ENCODE measurements around the gene NTNG1. TPM values are rescaled to one million over a fixed set of nuclear protein-coding genes. Genes with fewer than 3 reads are reported as not detected.

The NTNG1 gene
- total RNA-seq, 6 experiments from 2014 or later: not detected

DNA sequence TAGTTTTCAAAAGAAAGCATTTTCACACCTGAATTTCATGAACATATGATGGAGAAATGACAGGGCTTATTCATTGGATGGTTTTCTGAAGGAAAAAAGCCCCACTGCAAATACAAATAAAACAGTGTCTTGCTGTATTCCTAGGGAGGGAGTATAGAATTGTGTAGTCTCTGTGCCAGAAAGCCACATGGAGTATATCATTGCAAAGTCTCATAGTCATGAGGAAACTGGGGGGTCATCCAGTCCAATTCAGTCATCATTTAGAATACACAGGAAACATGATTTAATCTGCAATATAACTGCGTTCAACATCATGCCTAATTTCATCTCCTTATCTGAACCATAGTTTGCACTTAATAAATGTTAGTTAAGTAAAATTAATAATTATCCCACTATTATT lies 222.3 kb downstream of the NTNG1 start:
- H3K27me3 ChIP-seq: no peaks in the 10 kb centered on the region
- DNase-seq (no peak), ATAC-seq (no peak)
- intact Hi-C loops (cut with DNase I): no loop called here
- H3K4me3 ChIP-seq: no peak overlapping the region
- H3K36me3 ChIP-seq: no peaks in the 10 kb centered on the region
- TF ChIP-seq, protein P1, sequence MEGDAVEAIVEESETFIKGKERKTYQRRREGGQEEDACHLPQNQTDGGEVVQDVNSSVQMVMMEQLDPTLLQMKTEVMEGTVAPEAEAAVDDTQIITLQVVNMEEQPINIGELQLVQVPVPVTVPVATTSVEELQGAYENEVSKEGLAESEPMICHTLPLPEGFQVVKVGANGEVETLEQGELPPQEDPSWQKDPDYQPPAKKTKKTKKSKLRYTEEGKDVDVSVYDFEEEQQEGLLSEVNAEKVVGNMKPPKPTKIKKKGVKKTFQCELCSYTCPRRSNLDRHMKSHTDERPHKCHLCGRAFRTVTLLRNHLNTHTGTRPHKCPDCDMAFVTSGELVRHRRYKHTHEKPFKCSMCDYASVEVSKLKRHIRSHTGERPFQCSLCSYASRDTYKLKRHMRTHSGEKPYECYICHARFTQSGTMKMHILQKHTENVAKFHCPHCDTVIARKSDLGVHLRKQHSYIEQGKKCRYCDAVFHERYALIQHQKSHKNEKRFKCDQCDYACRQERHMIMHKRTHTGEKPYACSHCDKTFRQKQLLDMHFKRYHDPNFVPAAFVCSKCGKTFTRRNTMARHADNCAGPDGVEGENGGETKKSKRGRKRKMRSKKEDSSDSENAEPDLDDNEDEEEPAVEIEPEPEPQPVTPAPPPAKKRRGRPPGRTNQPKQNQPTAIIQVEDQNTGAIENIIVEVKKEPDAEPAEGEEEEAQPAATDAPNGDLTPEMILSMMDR (IDR thresholded peaks at IDR 0.05): no peak
- no peak for TF ChIP-seq POLR2A (IDR thresholded peaks at IDR 0.05)
- no peak overlapping the region for H3K27ac ChIP-seq
- no peaks in the 10 kb centered on the region for H3K4me1 ChIP-seq
- no peaks in the 10 kb centered on the region for H3K9me3 ChIP-seq
- WGBS (ENCODE audit: insufficient coverage, low coverage, low lambda C conversion rate, missing lambda C conversion rate): 37% methylated on average over 1 of the region's 1 CpG

DNA sequence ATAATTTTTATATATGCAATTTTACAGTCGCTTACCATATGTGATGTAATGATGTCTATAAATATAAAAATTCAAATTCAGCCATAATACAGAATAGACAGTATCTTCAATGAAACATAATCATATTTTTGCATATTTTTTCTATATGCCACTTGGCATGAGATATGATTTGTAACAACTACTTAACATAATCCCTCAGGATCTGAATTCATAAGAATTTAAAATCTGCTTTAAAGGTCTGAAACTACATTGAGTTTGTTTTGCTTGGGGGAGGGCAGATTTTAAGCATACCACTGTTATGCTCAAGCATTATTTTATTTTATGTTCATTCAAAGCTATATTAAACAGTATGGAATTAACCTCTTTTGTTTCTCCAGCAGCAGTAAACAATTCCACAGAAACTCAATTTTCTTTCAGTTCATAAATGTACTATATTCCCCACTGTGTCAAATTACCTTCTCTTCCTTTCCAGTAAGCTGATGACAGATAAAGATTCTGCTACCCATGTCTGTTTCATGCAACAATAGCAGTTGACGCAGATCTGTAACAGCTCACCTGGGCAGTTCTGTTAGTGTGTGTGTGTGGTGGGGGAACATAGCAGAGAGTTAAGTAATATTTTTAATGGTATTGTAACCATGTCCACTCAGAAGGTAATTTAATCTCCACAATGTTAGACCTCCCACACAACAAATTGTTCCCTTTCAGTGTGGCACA lies 224.8 kb downstream of the NTNG1 start:
- WGBS (ENCODE audit: insufficient coverage, low coverage, low lambda C conversion rate, missing lambda C conversion rate): 79% methylated on average over 2 of the region's 2 CpGs
- Histone ChIP-seq H3K27ac (no peak overlapping the region), H3K27me3 (no peaks in the 10 kb centered on the region), H3K9me3 (no peaks in the 10 kb centered on the region), H3K4me3 (no peak overlapping the region), H3K4me1 (no peaks in the 10 kb centered on the region), H3K36me3 (no peaks in the 10 kb centered on the region)
- intact Hi-C loops (cut with DNase I): no loop called here
- ATAC-seq (no peak), DNase-seq (no peak)
- TF ChIP-seq, protein P1 (IDR thresholded peaks at IDR 0.05): no peak
- no peak for TF ChIP-seq POLR2A (IDR thresholded peaks at IDR 0.05)

DNA sequence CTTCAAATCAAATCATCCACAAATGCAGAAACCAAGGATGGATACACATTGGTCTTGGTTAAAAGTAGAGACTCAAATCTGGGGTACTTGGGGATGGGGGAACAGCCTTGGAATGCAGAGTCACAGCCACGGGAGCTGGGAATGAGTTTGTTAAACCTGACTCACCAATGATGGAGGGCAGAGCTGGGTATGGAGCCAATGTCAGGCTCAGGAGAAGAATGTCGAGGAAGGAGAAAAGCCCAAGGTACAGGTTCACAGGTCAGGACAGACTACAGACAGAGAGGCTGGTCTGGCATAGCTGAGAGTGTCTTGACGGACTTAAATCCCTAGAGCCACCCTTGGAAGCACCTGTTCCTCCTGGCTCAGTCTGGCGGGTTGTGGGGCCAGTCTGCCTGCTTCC lies 237.6 kb downstream of the NTNG1 start:
- H3K27me3 ChIP-seq: no peaks in the 10 kb centered on the region
- H3K4me3 ChIP-seq: no peak overlapping the region
- H3K36me3 ChIP-seq: no peaks in the 10 kb centered on the region
- intact Hi-C loops (cut with DNase I): no loop called here
- TF ChIP-seq POLR2A (IDR thresholded peaks at IDR 0.05): no peak
- TF ChIP-seq, protein P1 (IDR thresholded peaks at IDR 0.05): no peak
- DNase-seq (no peak), ATAC-seq (no peak)
- no peaks in the 10 kb centered on the region for H3K9me3 ChIP-seq
- WGBS (ENCODE audit: insufficient coverage, low coverage, low lambda C conversion rate, missing lambda C conversion rate): 60% methylated on average over 3 of the region's 4 CpGs
- H3K4me1 ChIP-seq: no peaks in the 10 kb centered on the region
- no peak overlapping the region for H3K27ac ChIP-seq

DNA sequence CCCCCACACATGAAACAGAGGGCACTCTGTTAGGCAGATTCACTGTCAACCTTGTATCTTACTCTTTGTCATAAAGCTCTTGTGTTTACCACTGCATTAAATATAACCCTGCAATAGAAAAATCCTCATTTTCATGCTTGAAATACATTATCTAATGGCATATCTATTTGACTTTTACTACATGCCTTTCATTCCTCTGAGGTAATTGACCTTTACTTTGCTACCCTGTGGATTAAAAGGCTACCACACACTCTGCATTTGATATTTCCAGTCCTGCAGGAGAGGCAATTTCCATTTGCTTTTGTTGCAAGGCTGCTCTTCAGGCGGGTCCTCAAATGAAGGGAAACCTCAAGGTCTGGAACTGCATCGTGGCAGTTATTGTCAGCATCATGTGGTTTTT lies 238.0 kb downstream of the NTNG1 start:
- ATAC-seq (no peak), DNase-seq (no peak)
- no peaks in the 10 kb centered on the region for H3K36me3 ChIP-seq
- no peaks in the 10 kb centered on the region for H3K4me1 ChIP-seq
- H3K27me3 ChIP-seq: no peaks in the 10 kb centered on the region
- intact Hi-C loops (cut with DNase I): no loop called here
- no peak overlapping the region for H3K4me3 ChIP-seq
- no peaks in the 10 kb centered on the region for H3K9me3 ChIP-seq
- 44% methylated on average over 2 of the region's 2 CpGs for WGBS (ENCODE audit: insufficient coverage, low coverage, low lambda C conversion rate, missing lambda C conversion rate)
- H3K27ac ChIP-seq: no peak overlapping the region
- TF ChIP-seq, protein P1 (IDR thresholded peaks at IDR 0.05): no peak
- TF ChIP-seq POLR2A (IDR thresholded peaks at IDR 0.05): no peak

DNA sequence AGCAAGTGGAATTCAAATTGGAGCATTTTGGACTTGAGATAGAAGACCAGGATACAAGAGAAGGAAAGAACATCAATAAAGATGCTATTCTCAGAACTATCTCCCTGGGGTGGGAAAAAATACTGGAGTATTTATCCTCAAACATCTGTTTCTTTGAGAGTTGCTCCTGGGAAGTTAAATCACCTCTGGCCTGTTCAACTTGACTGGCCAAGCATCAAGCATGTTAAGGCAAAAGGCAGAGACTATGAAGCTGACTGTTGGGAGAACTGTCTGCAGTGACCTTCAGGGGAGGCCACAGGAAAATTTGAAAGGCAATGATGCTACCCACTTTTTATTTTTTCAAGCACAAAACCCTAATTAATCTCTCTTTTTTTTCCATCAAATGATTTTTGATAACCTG lies 239.0 kb downstream of the NTNG1 start:
- ATAC-seq: no peak
- intact Hi-C loops (cut with DNase I): no loop called here

More for the DNA sequence above, 239.0 kb downstream of the NTNG1 start:
- no peak for DNase-seq
- Histone ChIP-seq H3K4me3 (no peak overlapping the region), H3K4me1 (no peaks in the 10 kb centered on the region), H3K36me3 (no peaks in the 10 kb centered on the region), H3K27me3 (no peaks in the 10 kb centered on the region), H3K9me3 (no peaks in the 10 kb centered on the region), H3K27ac (no peak overlapping the region)
- TF ChIP-seq, protein P1 (IDR thresholded peaks at IDR 0.05): no peak
- TF ChIP-seq POLR2A (IDR thresholded peaks at IDR 0.05): no peak

Measured in right lobe of liver (tissue), 6 donors.